Mucosa of gallbladder (tissue), 1 donor: Measurements from ENCODE around the gene PLS1. TPM values are rescaled to one million over a fixed set of nuclear protein-coding genes. Genes with fewer than 3 reads are reported as not detected.

Experiments used
- DNase-seq: peaks from one replicate; pipeline ENCODE4 v3.0.0-alpha.2; 2020; ENCODE audit warnings: low spot score
- total RNA-seq: library from RNA; stranded (reverse); gene quantifications from one replicate; pipeline ENCODE4 v1.2.1, GENCODE V29; 2021
- donor health status: DM: no; HTN: no; CAD: no.

Gene PLS1
- total RNA-seq, 1 donor from 2014 or later: 81.0 TPM

DNA sequence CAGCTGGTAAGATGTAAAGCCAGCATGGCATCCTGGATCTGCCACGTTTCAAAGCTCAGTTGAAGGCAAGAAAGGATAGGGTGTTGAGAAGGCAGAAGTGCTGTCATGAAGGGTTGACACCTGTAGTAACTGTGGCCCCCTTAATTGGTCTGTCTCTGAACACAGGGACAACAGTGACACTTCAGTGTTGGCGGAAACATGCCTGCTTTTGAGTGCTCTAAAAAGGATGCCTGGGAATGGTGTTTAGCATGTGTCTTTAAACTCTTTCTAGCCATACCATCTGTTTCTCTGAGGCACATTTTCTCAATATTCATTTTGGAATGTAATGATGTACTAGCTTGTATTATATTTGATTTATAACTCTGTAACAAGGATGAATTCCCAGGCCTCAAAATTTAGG lies 42.1 kb downstream of the PLS1 start:
- no peak for DNase-seq

DNA sequence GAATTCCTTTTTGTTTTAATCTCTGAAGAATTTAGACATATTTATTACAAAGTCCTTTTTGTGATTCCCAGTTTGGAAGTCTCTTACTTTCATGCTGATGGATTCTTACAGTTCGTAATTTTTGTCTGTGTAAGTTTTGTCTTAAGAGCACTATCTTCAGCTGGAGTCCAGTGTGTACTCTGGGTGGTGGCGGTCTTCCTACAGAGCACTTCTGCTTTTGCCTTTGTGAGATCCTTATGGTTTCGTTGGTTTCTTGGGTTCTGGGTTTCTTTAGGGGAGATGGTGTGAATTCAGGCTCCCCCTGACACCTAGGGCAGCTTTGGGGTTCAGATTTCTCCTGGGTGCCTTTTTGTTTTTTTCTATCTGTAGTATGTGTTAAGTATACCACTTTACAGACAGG lies 45.3 kb downstream of the PLS1 start:
- DNase-seq: no peak

DNA sequence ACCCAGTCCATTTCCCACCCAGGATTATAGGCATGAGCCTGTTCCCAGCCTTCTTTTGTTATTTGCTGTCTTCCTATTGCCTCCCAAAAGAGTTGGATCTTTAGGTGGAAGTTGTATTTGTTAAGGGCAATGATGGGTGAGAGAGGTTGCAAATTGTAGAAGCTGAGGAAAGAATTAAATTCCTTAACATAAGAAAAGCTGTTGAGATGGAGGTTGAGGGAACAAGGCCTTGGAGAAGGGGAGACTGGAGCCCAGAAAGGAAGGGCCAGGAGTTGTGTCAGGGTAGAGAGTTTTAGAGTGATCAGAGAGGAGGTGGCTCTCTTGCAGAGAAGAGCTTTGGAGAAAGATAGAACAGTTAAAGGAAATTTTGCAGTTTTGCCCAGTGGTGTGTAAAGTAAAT lies 46.8 kb downstream of the PLS1 start:
- no peak for DNase-seq

GRCh38 chr3:142644502-142644901 lies 48.3 kb downstream of the PLS1 start:
- no peak for DNase-seq

DNA sequence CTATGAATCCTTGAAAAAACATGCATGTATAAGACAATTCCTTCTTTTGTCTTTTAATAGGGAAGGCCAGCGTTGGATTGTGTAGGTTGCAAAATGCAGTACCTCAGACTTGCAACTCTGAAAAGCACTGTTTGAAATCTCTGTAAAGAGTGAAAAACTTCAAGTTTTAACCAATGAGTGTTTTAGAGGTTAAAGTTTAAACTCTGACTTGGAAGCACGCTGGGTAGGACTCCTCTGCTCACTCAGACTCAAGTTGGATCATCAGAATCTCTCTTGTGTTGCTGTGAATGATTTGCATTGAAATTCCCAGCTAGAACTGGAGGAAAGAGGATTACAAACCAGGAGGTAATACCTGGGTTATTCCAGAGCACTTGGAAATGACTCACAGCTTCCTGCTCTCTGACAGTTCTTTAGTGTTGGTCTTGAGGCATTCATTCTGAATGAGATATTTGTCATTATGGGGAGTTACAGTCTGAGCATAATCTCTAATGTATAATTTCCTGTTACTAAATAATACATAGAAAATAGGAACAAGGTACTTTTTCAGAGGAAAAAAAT lies 49.1 kb downstream of the PLS1 start:
- DNase-seq: no peak

GRCh38 chr3:142646020-142646785 lies 50.0 kb downstream of the PLS1 start:
- DNase-seq: no peak

GRCh38 chr3:142647856-142648255 lies 51.7 kb downstream of the PLS1 start:
- no peak for DNase-seq

DNA sequence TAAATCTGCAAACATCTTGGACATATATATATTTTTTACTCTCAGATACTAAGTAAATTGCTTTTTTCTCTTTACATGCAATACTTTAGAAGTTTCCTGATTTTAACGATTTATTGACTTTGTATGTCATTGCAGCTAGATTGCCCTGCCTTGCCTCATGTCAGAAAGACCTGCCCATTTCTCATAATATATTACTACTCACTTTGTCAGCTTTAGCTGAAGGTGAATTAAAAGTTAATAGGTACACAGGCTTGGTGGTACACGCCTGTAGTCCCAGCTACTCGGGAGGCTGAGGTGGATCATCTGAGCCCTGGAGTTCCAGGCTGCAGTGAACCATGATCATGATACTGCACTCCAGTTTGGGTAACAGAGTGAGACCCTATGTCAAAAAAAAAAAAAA lies 52.8 kb downstream of the PLS1 start:
- DNase-seq: no peak

DNA sequence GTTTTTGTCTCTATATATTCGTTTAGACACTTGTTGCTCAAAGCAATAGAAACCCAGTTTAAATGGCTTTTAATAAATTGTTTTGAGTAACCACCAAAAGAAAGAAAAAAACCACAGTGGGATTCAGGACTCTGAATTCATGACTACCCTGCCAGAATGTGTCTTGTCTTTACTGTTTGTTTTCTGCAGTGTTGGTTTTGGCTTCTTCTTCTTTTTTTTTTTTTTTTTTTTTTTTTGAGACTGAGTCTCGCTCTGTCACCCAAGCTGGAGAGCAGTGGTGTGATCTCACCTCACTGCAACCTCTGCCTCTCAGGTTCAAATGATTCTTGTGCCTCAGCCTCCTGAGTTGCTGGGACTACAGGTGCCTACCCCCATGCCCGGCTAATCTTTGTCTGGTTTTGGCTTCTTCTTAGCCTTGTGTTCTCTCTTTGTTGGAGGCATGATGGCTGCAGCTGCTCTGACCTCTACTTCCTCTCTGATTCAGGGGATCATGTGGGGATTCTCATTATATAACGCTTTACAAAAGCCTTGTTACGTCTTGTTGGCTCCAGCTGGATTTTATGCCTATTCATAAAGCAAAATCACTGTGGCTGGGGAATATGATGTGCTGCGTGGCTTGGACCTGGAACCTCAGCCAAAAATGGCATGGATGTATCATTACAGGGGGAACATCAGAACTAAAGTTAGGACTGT lies 54.0 kb downstream of the PLS1 start:
- DNase-seq: no peak

DNA sequence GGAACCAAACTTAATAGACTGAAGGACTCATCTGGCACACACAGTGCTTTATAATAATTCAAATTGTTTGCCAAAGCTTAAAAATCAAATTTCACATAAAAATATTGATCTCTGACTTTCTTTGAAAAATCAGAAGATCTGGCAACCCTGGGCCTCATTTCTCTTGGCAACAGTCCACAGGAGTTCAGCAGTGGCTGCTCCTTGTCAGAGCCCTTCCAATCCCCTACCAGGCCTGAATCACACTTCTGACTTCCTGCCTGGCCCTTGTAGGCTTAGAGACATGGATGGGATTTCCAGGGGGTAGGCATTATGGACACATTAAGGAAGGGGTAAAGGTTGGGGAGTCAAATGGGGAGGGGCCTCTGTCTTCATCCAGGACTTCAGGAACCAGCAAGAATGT lies 55.5 kb downstream of the PLS1 start:
- no peak for DNase-seq

DNA sequence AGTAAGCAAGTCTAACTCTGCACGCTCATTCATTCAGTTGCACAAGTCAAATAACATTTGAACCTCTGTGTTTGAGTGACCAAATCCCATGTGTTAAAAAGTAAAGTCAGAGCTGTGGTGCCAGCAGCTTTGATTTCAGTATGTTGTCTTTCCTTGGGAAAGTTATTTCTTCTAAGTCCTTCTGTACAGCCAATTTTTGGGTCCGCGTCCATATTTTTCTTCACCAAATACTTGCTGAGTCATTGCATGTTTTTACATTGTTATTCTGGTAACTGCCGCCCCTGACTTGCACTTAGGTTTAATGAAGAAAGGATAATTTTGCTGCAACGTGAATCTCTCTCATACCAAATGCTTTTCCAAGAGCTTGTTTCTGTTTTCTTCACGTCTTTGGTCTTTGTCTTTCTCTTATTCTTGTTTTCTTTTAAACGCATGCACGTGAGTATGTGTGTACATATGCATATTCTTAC lies 56.7 kb downstream of the PLS1 start:
- no peak for DNase-seq

DNA sequence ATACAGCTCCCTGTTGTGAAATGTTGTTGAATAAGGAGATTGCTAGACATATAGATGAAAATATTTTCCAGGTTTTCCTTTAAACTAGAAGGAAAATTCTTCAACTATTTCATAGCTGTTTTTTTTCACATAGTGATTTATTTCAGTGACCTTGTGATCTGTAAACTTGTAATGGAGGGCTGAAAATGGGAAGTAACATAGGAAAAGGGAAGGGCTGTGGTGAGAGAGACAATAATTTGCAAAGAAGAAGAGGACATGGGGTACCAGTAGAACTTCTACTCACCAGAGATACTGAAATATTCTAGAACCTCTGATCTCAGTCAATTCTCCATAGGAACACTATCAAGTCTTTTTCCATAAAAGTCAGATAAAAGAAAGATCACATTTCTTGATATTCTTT lies 60.4 kb downstream of the PLS1 start:
- DNase-seq: no peak

GRCh38 chr3:142657033-142657432 lies 60.8 kb downstream of the PLS1 start:
- no peak for DNase-seq

DNA sequence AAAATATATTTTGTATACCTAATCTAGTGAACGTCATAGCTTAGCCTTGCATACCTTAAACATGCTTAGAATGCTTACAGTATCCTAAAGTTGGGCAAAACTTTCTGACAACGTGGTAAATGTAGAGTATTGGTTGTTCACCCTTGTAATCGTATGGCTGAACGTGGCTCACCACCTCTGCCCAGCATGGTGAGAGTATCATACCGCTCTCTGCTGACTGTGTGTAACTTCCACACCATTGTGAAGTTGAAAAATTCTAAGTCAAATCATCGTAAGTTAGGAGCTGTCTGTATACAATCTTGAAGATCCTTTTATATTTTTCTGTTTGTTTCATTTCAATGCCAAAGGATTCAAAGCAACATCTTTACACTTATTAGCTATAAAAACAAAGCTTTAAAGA lies 64.2 kb downstream of the PLS1 start:
- DNase-seq: no peak

DNA sequence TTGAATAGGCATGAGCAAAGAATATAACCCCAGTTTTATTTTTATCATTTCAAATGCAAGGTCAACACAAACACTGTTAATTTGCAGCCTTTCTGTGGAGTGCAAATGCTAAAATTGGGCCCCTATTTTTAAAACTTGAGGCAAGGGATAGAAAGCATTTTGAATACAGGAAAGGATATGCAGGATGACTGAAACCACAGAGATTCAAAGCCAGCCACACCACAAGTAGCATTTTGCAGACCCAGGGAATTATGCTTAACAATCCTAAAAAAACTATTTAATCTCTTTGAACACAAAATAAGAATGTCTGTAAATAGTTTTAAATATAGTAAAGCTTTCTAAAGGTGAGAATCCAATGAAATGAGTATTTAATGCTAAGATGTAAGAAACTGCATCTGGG lies 64.7 kb downstream of the PLS1 start:
- no peak for DNase-seq

DNA sequence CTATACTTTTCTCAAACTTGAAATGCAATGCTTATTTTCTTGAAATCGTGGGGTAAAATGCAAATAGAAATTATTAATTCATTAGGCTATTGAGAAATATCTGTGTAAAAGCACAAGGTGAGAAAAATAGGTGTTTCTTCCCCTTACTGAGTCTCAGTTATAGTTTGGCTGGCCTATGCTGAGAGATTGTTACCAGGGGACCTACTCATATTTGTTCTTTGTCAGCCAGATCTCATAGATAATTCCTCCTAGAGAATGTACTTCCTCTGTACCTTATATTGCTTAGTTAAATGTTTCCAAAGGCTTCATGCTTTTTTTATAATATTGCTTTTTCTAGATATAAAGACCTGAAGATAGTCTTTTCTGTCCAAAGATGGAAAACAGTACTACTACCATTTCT lies 67.7 kb downstream of the PLS1 start:
- DNase-seq: no peak

DNA sequence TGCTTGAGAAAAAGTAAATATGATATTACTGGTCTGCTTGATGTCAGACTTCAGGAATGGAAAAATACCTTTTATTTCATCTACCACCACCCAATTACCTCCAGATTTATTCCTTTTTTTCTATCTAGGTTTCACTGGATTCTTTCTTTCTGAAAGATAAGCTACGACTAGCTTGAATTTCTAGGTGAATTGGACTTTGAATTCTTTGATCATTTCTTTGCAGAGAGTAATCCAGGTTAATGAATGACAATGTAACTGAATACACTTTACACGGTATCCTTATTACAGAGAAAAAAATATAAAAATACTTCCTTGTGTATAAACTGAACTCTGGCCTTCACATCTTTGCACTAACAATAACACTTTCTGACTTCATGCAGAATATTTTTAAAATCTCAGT lies 68.1 kb downstream of the PLS1 start:
- no peak for DNase-seq

- DNase-seq: no peak
Observed at GRCh38 chr3:142664819-142665218, 68.6 kb downstream of the PLS1 start.

- no peak for DNase-seq
Observed at GRCh38 chr3:142670120-142670519, 73.9 kb downstream of the PLS1 start.

GRCh38 chr3:142676151-142676550 lies 80.0 kb downstream of the PLS1 start:
- no peak for DNase-seq

GRCh38 chr3:142680710-142681109 lies 84.5 kb downstream of the PLS1 start:
- DNase-seq: no peak

DNA sequence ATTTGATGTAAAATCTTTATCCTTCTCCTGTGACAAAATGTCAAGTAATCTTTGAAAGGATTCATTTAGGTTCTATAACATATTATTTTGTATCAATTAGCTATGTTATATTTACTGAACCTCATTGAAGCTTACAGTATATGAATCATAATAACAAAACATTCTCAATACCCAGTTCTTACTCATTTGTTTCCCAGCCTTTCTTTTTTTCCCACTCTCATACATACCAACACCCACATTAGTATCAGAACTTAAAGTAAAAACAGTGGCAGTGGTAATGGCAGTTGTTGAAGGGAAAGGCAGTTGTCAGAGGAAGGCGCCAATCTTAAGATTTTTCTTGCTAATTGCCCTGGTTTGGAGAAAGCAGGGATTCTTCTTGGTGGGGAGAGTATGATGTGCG lies 94.4 kb downstream of the PLS1 start:
- no peak for DNase-seq

- no peak for DNase-seq
Observed at GRCh38 chr3:142691527-142691926, 95.3 kb downstream of the PLS1 start.
